NCI-H446 (cell line): ENCODE measurements around the gene YTHDF1.
"Not testable (repeated sequence)": the region's sequence is repeated elsewhere in the genome, so short reads cannot be mapped to it uniquely, and the experiment has no call there.

Experiments
- DNase-seq, 2 experiments: peaks; one replicate each; lab custom pipeline; 2025; lab: John Stamatoyannopoulos, UW

Gene YTHDF1

GRCh38 chr20:63216041-63216848 is at the start of gene YTHDF1:
Gene YTHDF1 (minus strand): TSS chr20:63216131. CDS start chr20:63215892, 239 bp downstream.
- peak; percentile 89 to 98 for DNase-seq

- no peak for DNase-seq
These were observed 48.6 kb upstream of the YTHDF1 start for GRCh38 chr20:63264519-63264918.

GRCh38 chr20:63264000-63264399 is 48.1 kb upstream of the YTHDF1 start:
- DNase-seq: no peak

- no peak for DNase-seq
These were observed 46.9 kb upstream of the YTHDF1 start for GRCh38 chr20:63262836-63263235.

GRCh38 chr20:63261795-63262528 is 46.0 kb upstream of the YTHDF1 start:
- no peak for DNase-seq

- DNase-seq: no peak
These were observed 45.3 kb upstream of the YTHDF1 start for GRCh38 chr20:63261060-63261794.

GRCh38 chr20:63260521-63260920 is 44.6 kb upstream of the YTHDF1 start:
- DNase-seq: no peak

- DNase-seq: no peak
These were observed 44.0 kb upstream of the YTHDF1 start for GRCh38 chr20:63259734-63260460.

- no peak for DNase-seq
These were observed 42.9 kb upstream of the YTHDF1 start for GRCh38 chr20:63258781-63259180.

- DNase-seq: no peak
These were observed 41.7 kb upstream of the YTHDF1 start for GRCh38 chr20:63257629-63258028.

GRCh38 chr20:63256954-63257353 is 41.0 kb upstream of the YTHDF1 start:
- DNase-seq: no peak

- DNase-seq: no peak
These were observed 40.2 kb upstream of the YTHDF1 start for GRCh38 chr20:63255931-63256704.

- no peak for DNase-seq
These were observed 38.9 kb upstream of the YTHDF1 start for GRCh38 chr20:63254606-63255384.

GRCh38 chr20:63254232-63254605 is 38.3 kb upstream of the YTHDF1 start, which contains the start of gene NKAIN4:
Gene NKAIN4 (minus strand): TSS chr20:63254463. CDS start chr20:63254450, 13 bp downstream.
- no peak for DNase-seq

- DNase-seq: no peak
These were observed 37.7 kb upstream of the YTHDF1 start for GRCh38 chr20:63253438-63254231.

GRCh38 chr20:63253065-63253437 is 37.1 kb upstream of the YTHDF1 start:
- DNase-seq: no peak

- no peak for DNase-seq
These were observed 36.4 kb upstream of the YTHDF1 start for GRCh38 chr20:63252284-63252711.

- DNase-seq: not testable (repeated sequence)
These were observed 35.4 kb upstream of the YTHDF1 start for GRCh38 chr20:63251350-63251749.

GRCh38 chr20:63249891-63250290 is 34.0 kb upstream of the YTHDF1 start:
- no peak for DNase-seq
